WERI-Rb-1 (cell line): ENCODE measurements around the gene SLC30A1.

ENCODE experiments used
- DNase-seq: peaks from one replicate; pipeline ENCODE4 v3.0.0-alpha.2; 2020
- H3K27ac ChIP-seq: fragments of 250-450 bp; sonication (Bioruptor Pico); 2 replicates; pipeline ENCODE4 v1.5.1; 2020; ENCODE audit warnings: mild to moderate bottlenecking, moderate library complexity
- H3K27me3 ChIP-seq: fragments of 250-450 bp; sonication (Bioruptor Pico); 2 replicates; pipeline ENCODE4 v1.5.1; 2021; ENCODE audit warnings: mild to moderate bottlenecking, low read depth, moderate library complexity; ENCODE audit not compliant: insufficient read depth, severe bottlenecking
- H3K36me3 ChIP-seq: fragments of 250-450 bp; sonication (Bioruptor Pico); 2 replicates; pipeline ENCODE4 v1.5.1; 2020; ENCODE audit warnings: mild to moderate bottlenecking, moderate library complexity
- H3K4me3 ChIP-seq: 2 replicates; pipeline ENCODE4 v1.5.1; 2011; ENCODE audit warnings: low read depth, mild to moderate bottlenecking, control low read depth, low read length
- H3K9me3 ChIP-seq: fragments of 250-450 bp; sonication (Bioruptor Pico); 2 replicates; pipeline ENCODE4 v1.5.1; 2021; ENCODE audit warnings: mild to moderate bottlenecking, moderate library complexity; ENCODE audit not compliant: severe bottlenecking
- TF ChIP-seq, protein P1 (sequence below): IDR thresholded peaks from 2 replicates; pipeline ENCODE4 v1.5.1; 2011; ENCODE audit warnings: low read depth, mild to moderate bottlenecking, control low read depth, inconsistent platforms, low read length

SLC30A1 gene

DNA sequence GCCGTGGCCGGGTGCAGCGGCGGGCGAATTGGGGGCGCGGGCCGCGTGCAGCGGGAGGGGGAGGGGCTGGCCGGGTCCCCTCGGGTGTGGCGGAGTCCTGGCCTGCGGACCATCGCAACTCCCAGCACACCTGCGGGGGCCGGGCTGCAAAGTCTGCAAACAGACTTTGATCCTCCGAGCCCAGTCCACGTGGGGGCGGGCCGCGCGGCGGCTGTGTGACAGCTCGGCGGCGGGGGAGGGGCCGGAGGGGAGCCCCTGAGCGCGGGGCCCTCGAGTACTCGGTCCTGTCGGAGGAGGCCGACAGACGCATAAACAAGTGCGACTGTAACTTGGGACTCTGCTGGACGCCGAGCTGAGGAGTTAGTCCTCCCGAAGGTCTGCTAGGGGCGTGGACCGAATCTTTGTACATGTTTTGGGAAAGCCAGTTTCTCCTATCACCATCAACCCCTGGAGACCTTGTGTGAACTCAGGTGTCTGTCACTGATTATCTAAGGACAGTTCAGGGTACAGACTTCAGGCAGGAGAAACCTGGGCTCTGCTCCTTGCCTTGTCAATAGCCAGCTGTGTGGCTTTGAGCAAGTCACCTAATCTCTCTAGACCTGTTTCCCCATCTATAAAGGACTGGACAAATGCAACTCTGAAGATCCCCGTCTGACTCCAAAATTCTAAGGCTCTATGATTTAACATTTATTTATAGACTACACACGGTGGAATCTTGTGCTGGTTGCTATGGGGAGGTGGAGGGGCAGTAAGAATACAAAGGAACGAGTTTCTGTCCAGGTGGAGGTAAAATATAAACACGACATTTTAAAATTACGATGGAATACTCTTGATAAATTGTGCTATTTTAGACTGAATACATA lies 710 bp upstream of the SLC30A1 start:
- Histone ChIP-seq H3K9me3 (no peaks in the 10 kb centered on the region), H3K4me3 (peak overlapping the region; percentile 83), H3K27ac (peak overlapping the region; percentile 72), H3K27me3 (no peaks in the 10 kb centered on the region), H3K36me3 (peaks cover 14% of the 10 kb centered on the region)
- DNase-seq = peak; percentile 96
- TF ChIP-seq, protein P1, sequence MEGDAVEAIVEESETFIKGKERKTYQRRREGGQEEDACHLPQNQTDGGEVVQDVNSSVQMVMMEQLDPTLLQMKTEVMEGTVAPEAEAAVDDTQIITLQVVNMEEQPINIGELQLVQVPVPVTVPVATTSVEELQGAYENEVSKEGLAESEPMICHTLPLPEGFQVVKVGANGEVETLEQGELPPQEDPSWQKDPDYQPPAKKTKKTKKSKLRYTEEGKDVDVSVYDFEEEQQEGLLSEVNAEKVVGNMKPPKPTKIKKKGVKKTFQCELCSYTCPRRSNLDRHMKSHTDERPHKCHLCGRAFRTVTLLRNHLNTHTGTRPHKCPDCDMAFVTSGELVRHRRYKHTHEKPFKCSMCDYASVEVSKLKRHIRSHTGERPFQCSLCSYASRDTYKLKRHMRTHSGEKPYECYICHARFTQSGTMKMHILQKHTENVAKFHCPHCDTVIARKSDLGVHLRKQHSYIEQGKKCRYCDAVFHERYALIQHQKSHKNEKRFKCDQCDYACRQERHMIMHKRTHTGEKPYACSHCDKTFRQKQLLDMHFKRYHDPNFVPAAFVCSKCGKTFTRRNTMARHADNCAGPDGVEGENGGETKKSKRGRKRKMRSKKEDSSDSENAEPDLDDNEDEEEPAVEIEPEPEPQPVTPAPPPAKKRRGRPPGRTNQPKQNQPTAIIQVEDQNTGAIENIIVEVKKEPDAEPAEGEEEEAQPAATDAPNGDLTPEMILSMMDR = no peak

DNA sequence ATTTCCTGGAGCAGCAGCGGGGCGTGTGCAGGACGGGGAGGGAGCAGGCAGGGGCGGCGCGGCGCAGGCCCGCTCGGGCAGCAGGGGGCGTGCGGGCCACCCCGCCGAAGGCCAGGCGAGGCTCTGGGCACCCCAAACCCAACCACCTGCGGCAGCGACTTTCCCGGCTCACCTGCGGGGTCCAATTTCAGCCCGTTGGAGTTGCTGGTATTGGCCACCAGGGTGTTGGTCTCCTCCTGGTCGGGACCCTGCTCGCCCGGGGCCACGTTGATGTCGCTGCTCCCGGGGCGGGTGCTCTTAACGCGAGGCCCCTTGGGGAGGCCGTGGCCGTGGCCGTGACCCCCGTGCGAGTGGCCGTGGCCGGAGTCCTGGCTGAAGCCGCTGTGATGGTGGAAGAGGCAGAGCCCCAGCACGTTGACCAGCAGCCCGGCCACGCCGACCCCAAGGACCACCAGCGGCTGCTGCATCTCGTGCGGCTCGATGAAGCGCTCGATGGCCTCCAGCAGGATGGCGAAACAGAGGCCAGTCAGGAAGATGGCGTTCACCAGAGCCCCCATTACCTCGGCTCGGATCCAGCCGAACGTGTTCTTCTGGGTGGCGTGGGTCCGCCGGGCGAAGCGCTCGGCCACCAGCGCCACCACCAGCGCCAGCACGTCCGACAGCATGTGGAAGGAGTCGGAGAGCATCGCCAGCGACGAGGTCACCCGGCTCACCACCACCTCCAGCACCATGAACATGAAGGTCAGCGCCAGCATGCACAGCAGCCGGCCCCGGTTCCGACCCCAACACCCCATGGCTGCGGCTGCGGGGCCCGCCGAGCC lies 932 bp downstream of the SLC30A1 start:
- H3K9me3 ChIP-seq = no peaks in the 10 kb centered on the region
- H3K36me3 ChIP-seq = peaks cover 27% of the 10 kb centered on the region
- H3K4me3 ChIP-seq = peak overlapping the region; percentile 83
- TF ChIP-seq, protein P1 = peak; percentile 94
- H3K27me3 ChIP-seq = no peaks in the 10 kb centered on the region
- peak overlapping the region; percentile 84 for H3K27ac ChIP-seq
- peak; percentile 86 for DNase-seq

DNA sequence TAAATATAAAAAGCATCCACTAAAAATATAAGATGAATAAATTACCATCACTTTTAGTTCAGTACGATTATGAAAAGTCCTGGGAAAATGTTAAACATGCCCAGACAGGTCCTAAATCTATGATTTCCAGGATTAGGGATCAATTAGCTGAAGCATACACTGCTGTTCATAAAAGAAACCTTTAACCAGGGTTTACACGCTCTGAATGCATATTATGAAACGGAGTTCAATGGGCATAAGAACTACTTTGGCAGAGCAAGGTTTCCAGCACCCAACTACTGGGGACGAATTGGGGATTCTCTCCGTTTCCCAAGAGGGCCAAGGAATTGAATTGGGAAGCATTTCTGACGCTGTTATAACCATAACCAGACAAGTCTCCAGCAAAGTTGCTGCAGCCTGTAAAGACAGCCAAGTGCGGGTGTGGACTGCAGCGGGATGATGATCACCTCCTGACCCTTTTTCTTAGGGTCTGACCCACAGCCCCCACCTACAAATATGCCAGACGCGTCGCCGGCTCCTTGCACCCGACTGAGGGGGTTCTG lies 1.6 kb downstream of the SLC30A1 start:
- Histone ChIP-seq H3K4me3 (peak overlapping the region; percentile 83), H3K9me3 (no peaks in the 10 kb centered on the region), H3K36me3 (peaks cover 30% of the 10 kb centered on the region), H3K27me3 (no peaks in the 10 kb centered on the region), H3K27ac (peak overlapping the region; percentile 84)
- DNase-seq = no peak
- TF ChIP-seq, protein P1 = no peak

DNA sequence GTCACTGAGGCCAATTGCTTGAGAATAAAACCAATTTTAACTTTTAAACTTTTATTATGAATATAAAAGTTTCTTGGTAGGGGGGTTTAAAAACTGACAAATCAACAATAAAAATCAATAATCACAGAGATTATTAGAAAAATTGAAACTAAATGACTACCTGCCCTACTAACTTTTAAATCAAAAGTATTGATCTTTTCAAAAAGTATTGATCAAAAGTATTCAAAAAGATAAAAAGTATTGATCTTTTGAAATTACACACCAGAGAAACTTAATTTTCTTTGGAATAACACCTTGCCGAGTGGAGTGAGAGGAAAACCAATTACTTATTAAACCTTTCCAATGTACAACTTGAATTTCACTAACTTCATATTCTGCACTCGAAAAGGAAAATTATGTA lies 2.2 kb downstream of the SLC30A1 start:
- Histone ChIP-seq H3K27ac (peak overlapping the region; percentile 84), H3K9me3 (no peaks in the 10 kb centered on the region), H3K36me3 (peaks cover 32% of the 10 kb centered on the region), H3K4me3 (peak overlapping the region; percentile 83), H3K27me3 (no peaks in the 10 kb centered on the region)
- DNase-seq = no peak
- TF ChIP-seq, protein P1 = no peak

DNA sequence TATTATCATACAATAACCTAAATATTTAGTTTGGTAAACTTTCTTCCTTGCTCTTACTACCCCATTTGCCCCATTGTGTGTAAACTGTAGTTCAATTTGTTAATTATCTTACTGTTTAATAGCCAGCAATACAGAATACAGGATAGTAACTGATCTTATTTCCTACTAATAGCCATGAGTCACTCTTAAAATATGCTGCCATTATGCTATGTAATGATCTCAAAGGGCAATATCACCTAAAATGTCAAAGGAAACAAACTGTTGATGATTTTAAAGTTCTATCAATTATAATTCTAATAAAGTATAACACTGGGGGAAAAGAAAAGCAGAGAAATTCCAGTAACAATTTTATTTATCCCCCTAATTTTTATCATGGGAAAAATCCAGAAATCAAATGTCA lies 4.3 kb downstream of the SLC30A1 start:
- TF ChIP-seq, protein P1 = no peak
- Histone ChIP-seq H3K27me3 (no peaks in the 10 kb centered on the region), H3K4me3 (no peak overlapping the region), H3K27ac (no peak overlapping the region), H3K36me3 (peaks cover 32% of the 10 kb centered on the region), H3K9me3 (no peaks in the 10 kb centered on the region)
- DNase-seq = no peak
